Colonic mucosa (tissue), 4 donors: ENCODE data around the gene SNX30. TPM values are rescaled to one million over a fixed set of nuclear protein-coding genes. Genes with fewer than 3 reads are reported as not detected.
A peak's percentile ranks its signal among the peaks of the same experiment; 100 is the strongest.

Source experiments
- DNase-seq: peaks from one replicate; pipeline ENCODE4 v3.0.0-alpha.2; 2020
- H3K27ac ChIP-seq: fragments of 200-600 bp; one replicate; pipeline ENCODE4 v1.8.0; 2021
- H3K27me3 ChIP-seq: fragments of 200-600 bp; one replicate; pipeline ENCODE4 v1.8.0; 2021
- H3K36me3 ChIP-seq: fragments of 200-600 bp; one replicate; pipeline ENCODE4 v1.8.0; 2021
- H3K4me1 ChIP-seq: fragments of 200-600 bp; one replicate; pipeline ENCODE4 v1.8.0; 2021; ENCODE audit warnings: mild to moderate bottlenecking
- H3K4me3 ChIP-seq: fragments of 200-600 bp; one replicate; pipeline ENCODE4 v1.8.0; 2021
- H3K9ac ChIP-seq, 2 donors: one replicate each; pipeline ENCODE4 v1.7.0; 2013; ENCODE audit warnings: control low read depth in 2 of 2, low read depth in 2 of 2, low read length in 2 of 2
- H3K9me3 ChIP-seq: fragments of 200-600 bp; one replicate; pipeline ENCODE4 v1.8.0; 2021
- CTCF ChIP-seq: fragments of 200-600 bp; IDR thresholded peaks from one replicate; pipeline ENCODE4 v1.8.0; 2022; ENCODE audit warnings: antibody characterized with exemption, mild to moderate bottlenecking
- intact Hi-C: fragments of 100-400 bp; cut with DNase I; formaldehyde crosslinking; loops from one replicate; pipeline ENCODE4 v1.14.1; 2022
- total RNA-seq, 2 donors: library from RNA; stranded (reverse); fragmentation: NEBNext Ultra II Directional in 1 of 2; extraction: Animal tissue kit (Norgen Biotek cat#: 25700) in 1 of 2; gene quantifications; one replicate each; pipeline ENCODE4 v1.2.1, GENCODE V29; 2021
- donor health status: healthy.
- donor health status: DM: no; HTN: no; CAD: no.
- donor health status: DM: no; HTN: no; CAD: no.

SNX30 gene
- total RNA-seq, 2 donors from 2014 or later, result 17.1 to 30.3 TPM

GRCh38 chr9:112858625-112859147 lies 108.1 kb downstream of the SNX30 start:
- Histone ChIP-seq H3K36me3 (no peaks in the 10 kb centered on the region), H3K9ac (no peak overlapping the region), H3K9me3 (no peaks in the 10 kb centered on the region), H3K27ac (no peak overlapping the region), H3K4me1 (peaks cover 6% of the 10 kb centered on the region), H3K27me3 (no peaks in the 10 kb centered on the region), H3K4me3 (no peak overlapping the region)
- intact Hi-C loops, result no loop called here
- no peak for DNase-seq
- TF ChIP-seq CTCF, result no peak

DNA sequence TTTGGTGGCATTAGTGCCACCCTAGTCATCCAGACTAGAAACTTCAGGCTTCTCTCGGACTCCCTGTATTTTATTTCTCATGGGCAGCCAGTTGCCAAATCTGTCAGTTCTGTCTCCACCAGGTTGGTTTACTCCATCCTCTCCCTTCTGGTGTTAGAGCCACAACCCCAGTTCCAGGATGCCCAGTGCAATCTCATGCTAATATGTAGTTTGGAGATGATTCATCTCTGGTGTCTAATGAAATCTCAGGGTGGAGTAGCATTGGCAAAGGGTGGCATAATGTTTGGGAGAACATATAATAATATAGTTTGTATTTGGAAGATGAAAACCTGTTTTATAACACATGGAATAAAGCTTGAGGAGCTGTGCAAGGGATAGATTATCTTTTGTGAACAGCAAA lies 109.9 kb downstream of the SNX30 start:
- DNase-seq, result no peak
- Histone ChIP-seq H3K36me3 (no peaks in the 10 kb centered on the region), H3K4me3 (no peak overlapping the region), H3K27me3 (no peaks in the 10 kb centered on the region), H3K9me3 (no peaks in the 10 kb centered on the region), H3K27ac (no peak overlapping the region), H3K9ac (no peak overlapping the region), H3K4me1 (peaks cover 6% of the 10 kb centered on the region)
- intact Hi-C loops, result no loop called here
- no peak for TF ChIP-seq CTCF

- no peaks in the 10 kb centered on the region for H3K9me3 ChIP-seq
- intact Hi-C loops, result no loop called here
- H3K4me3 ChIP-seq, result no peak overlapping the region
- peaks cover 6% of the 10 kb centered on the region for H3K4me1 ChIP-seq
- TF ChIP-seq CTCF, result no peak
- no peak for DNase-seq
- H3K27me3 ChIP-seq, result no peaks in the 10 kb centered on the region
- H3K36me3 ChIP-seq, result no peaks in the 10 kb centered on the region
- H3K27ac ChIP-seq, result no peak overlapping the region
- peak overlapping the region in 1 of 2 donors; percentile 18 for H3K9ac ChIP-seq
These were observed 110.6 kb downstream of the SNX30 start for GRCh38 chr9:112861155-112861554.

GRCh38 chr9:112861638-112862555 lies 111.3 kb downstream of the SNX30 start:
- no peak for DNase-seq
- Histone ChIP-seq H3K36me3 (no peaks in the 10 kb centered on the region), H3K9me3 (no peaks in the 10 kb centered on the region), H3K27ac (peak overlapping the region; percentile 6), H3K4me1 (peaks cover 6% of the 10 kb centered on the region), H3K4me3 (no peak overlapping the region), H3K9ac (no peak overlapping the region), H3K27me3 (no peaks in the 10 kb centered on the region)
- intact Hi-C loops, result no loop called here
- no peak for TF ChIP-seq CTCF

- peak overlapping the region; percentile 17 for H3K27ac ChIP-seq
- H3K9ac ChIP-seq, result no peak overlapping the region
- no peaks in the 10 kb centered on the region for H3K36me3 ChIP-seq
- intact Hi-C loops, result no loop called here
- no peak for DNase-seq
- peaks cover 6% of the 10 kb centered on the region for H3K4me1 ChIP-seq
- no peaks in the 10 kb centered on the region for H3K9me3 ChIP-seq
- H3K27me3 ChIP-seq, result no peaks in the 10 kb centered on the region
- no peak overlapping the region for H3K4me3 ChIP-seq
- no peak for TF ChIP-seq CTCF
These were observed 112.7 kb downstream of the SNX30 start for GRCh38 chr9:112863214-112863613.
